Tibial nerve (tissue), 4 donors: ENCODE measurements around the gene DNMT1.

Experiments
- EP300 ChIP-seq, 2 donors: sonication (generic); formaldehyde crosslinking; IDR thresholded peaks; one replicate each; pipeline ENCODE4 v1.6.1; 2017; ENCODE audit warnings: antibody characterized with exemption in 2 of 2, mild to moderate bottlenecking in 1 of 2
- POLR2A ChIP-seq, 2 donors: fragments of 450-650 bp; IDR thresholded peaks; one replicate each; pipeline ENCODE4 v1.6.1; 2017; ENCODE audit warnings: antibody characterized with exemption in 2 of 2, mild to moderate bottlenecking in 2 of 2, moderate library complexity in 2 of 2
- TF ChIP-seq, protein P1 (sequence below), 5 experiments: fragments of 200-600 bp in 3 of 5; fragments of 450-650 bp in 2 of 5; sonication (generic) in 3 of 5; IDR thresholded peaks; one replicate each; pipeline ENCODE4 v1.5.1; 2016 to 2019; ENCODE audit warnings: antibody characterized with exemption in 5 of 5, mild to moderate bottlenecking in 3 of 5, moderate library complexity in 2 of 5

DNA sequence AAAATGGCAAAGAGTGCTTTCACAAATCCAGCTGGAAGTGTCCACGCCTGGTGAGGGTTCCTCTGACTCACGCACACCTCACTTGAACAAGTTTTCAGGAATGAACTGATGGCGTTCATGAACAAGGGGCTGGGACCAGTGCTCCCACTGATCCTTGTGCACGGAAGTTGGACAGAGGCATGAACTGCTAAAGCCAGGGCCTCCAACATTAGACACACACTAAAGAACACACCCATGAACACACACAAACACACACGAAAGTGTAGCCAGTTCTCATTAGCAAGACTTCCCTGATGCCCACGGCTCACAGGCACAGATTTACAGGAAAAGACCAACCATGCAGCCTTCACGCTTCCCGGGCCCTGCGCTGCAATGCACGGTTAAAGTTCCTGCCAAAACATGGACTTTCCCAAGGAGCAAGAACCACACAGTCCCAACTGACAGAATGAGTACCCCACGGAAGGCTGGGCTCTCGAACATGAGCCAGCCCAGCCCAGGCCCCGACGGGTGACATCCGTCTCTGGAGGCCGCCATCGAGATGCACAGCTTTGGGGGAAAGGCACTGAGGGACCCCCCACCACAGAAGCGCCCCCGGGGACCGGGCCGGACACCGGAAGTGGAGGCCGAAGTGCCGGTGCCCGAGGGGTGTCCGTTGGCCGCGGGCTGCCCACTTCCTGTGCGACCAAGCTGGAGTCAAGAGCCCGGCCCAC lies 808 bp downstream of the DNMT1 start:
- TF ChIP-seq EP300 (IDR thresholded peaks at IDR 0.05) = no peak
- TF ChIP-seq, protein P1, sequence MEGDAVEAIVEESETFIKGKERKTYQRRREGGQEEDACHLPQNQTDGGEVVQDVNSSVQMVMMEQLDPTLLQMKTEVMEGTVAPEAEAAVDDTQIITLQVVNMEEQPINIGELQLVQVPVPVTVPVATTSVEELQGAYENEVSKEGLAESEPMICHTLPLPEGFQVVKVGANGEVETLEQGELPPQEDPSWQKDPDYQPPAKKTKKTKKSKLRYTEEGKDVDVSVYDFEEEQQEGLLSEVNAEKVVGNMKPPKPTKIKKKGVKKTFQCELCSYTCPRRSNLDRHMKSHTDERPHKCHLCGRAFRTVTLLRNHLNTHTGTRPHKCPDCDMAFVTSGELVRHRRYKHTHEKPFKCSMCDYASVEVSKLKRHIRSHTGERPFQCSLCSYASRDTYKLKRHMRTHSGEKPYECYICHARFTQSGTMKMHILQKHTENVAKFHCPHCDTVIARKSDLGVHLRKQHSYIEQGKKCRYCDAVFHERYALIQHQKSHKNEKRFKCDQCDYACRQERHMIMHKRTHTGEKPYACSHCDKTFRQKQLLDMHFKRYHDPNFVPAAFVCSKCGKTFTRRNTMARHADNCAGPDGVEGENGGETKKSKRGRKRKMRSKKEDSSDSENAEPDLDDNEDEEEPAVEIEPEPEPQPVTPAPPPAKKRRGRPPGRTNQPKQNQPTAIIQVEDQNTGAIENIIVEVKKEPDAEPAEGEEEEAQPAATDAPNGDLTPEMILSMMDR (IDR thresholded peaks at IDR 0.05) = no peak
- TF ChIP-seq POLR2A (IDR thresholded peaks at IDR 0.05) = no peak
